ENCODE data around the gene POLDIP2.

POLDIP2 gene

DNA sequence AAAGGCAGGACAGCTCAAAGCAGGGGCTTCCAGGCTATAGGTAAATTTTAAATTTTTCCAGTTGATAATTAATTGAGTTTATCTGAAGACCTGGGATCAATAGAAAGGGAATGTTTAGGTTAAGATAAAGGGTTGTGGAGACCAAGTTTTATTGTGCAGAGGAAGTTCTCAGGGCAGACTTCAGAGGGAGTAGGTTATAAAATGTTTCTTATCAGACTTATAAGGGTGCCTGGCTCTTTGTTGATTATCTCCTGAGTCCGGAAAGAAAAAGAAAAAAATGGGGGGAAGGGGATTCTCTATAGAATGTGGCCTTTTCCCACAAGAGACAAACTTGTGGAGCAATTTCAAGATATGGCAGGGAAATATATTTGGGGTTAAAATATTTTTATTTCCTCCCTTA is 32.8 kb upstream of the POLDIP2 start:
- DNase-seq (ENCODE audit: low read depth in 2 of 2): no peak

- DNase-seq (ENCODE audit: low read depth in 2 of 2): no peak
These were observed 30.8 kb upstream of the POLDIP2 start for GRCh38 chr17:28388106-28388505.

- DNase-seq (ENCODE audit: low read depth in 2 of 2): no peak
These were observed 29.1 kb upstream of the POLDIP2 start for GRCh38 chr17:28386391-28386790.

GRCh38 chr17:28385406-28385805 is 28.1 kb upstream of the POLDIP2 start:
- no peak for DNase-seq (ENCODE audit: low read depth in 2 of 2)

GRCh38 chr17:28385037-28385400 is 27.7 kb upstream of the POLDIP2 start:
- DNase-seq (ENCODE audit: low read depth in 2 of 2): no peak

DNA sequence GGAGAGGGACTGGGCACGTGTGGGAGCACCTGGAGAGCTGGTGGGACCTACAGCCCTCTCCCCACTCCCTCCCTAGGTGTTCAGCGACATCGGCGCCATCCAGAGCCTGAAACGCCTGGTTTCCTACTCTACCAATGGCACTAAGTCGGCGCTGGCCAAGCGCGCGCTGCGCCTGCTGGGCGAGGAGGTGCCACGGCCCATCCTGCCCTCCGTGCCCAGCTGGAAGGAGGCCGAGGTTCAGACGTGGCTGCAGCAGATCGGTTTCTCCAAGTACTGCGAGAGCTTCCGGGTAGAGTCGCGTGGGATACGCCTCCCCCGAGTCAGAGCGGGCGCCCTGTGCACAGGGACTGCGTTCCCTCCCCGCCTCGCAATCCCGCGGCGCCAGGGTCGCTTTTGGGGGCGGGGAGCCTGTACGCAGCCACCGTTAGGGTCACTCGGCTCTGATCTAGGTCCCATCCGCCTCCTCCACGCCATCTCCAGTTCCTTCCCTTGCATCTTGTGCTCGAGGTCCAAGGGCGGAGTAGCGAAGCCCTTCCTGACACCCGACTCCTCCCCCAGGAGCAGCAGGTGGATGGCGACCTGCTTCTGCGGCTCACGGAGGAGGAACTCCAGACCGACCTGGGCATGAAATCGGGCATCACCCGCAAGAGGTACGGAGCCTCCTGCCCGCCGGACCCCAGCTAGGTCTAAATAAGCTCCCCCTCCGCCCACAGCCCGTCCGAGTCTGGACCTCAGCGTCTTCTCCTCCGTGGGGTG is 27.1 kb upstream of the POLDIP2 start:
- peak; percentile 25 to 37 for DNase-seq (ENCODE audit: low read depth in 2 of 2)

- DNase-seq (ENCODE audit: low read depth in 2 of 2): no peak
These were observed 24.0 kb upstream of the POLDIP2 start for GRCh38 chr17:28381141-28381825.

DNA sequence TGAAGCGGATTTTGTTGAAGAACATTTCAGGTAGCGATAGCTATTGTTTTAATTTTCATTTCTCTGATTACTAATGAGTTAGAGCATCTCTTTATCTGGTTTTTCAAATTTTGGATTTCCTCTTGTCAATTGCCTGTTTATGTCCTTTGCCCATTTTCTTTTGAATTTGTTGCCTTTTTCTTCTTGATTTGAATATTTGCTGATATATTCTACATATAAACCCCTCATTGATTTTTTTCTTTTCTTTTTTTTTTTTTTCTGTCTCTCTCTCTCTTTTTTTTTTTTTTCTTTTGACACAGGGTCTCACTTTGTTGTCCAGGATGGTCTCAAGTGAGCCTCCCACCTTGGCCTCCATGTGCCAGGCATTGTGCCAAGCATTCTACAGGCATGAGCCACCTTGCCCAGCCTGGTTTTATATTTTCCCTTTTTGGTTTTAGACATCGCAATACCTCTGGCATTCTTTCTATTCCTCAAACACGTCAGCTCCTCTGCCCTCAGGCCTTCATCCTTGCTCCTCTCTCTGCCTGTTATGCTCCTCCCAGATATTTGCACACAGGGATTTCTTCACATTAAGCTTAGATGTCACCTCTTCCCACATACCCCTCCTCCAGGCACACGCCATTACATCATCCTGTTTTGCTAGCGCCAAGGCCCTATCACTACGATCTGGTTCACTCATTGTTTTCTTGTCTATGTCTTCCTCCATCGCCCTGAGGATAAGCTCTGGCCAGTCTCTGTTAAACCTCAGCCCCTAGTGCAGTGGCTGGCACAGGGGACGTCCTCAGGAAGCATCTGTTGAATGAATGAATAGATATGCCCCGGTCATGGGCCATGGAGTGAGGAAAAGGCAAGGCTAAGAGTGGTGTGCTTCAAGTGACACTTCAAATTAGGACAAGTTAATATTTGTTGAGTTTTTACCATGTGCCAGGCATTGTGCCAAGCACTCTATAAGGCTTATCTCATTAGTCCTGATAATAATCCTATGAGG is 22.8 kb upstream of the POLDIP2 start:
- DNase-seq (ENCODE audit: low read depth in 2 of 2): no peak

DNA sequence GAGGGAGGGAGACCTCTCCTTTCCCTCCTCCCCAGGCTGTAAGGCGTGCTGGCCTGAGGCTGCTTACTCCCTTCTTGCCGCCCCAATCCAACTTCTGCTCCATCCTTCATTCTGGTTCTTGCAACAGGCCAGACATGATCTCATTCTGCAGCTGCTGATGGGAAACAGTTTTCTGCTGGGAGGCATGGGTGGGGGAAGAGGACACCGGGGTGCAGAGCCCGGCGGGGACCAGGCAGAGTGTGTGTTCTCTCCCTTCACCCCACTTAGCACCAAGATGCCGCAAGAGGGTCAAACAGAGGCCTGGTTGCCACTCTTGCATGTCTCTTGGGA is 15.6 kb upstream of the POLDIP2 start:
- no peak for DNase-seq (ENCODE audit: low read depth in 2 of 2)

- no peak for DNase-seq (ENCODE audit: low read depth in 2 of 2)
These were observed 15.0 kb upstream of the POLDIP2 start for GRCh38 chr17:28372203-28372944.

DNA sequence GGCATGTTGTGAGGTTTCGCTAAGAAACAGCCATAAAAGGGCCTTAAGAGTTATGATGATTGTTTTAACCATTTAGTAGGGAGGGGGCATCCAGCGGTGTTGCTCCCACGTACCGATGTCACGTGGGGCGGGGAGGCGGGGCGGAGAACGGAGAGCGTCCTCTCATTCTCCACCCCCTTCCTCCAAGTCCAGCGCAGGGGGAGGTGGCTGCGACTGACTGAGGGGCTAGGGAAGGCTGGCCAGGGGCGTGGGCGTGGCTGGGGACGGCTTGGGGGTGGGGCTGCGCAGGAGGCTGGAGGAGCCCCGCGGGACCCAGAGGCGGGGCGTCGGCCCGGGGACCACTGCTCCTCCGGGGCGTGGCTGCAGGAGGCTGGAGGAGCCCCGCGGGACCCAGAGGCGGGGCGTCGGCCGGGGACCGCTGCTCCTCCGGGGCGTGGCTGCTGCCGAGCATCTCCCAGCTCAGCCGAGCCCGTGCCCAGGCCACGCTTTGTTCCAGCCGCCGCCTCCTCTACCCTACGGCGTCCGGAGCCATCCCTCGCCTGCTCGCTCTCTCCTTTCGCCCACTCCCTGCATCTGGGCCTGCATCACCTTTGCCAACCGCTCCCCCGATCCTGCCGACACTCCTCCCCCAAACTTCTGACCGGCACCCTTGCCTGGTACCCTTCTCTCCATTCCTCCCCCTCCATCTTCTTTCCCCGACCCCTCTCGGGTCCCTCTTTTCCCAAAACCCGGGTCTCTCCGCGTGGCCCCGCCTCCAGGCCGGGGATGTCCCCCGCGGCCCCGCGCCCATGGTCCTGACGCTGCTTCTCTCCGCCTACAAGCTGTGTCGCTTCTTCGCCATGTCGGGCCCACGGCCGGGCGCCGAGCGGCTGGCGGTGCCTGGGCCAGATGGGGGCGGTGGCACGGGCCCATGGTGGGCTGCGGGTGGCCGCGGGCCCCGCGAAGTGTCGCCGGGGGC is 14.2 kb upstream of the POLDIP2 start, which contains the start of gene SARM1:
SARM1 (plus strand) TSS at position 450 of the 958 bp plus-strand sequence; CDS start at position 789, 339 bp downstream.
- peak; percentile 51 to 64 for DNase-seq (ENCODE audit: low read depth in 2 of 2)

DNA sequence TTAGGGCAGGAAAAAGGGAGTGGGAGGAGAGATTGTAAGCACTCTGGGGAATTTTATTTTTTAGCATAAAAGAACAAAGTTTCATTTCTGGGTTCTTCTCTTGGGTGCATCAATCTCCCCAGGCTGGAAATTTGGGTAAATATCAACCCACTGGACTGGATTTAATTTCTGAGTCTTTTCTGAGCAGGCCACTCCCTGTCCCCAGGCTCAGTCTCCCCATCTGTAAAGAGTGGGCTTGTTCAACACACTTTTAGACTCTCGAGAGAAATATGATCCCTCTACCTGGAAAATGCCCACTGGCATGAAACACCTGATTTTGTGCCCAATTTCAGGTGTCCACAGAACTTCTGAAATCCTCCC is 13.4 kb upstream of the POLDIP2 start:
- no peak for DNase-seq (ENCODE audit: low read depth in 2 of 2)

DNA sequence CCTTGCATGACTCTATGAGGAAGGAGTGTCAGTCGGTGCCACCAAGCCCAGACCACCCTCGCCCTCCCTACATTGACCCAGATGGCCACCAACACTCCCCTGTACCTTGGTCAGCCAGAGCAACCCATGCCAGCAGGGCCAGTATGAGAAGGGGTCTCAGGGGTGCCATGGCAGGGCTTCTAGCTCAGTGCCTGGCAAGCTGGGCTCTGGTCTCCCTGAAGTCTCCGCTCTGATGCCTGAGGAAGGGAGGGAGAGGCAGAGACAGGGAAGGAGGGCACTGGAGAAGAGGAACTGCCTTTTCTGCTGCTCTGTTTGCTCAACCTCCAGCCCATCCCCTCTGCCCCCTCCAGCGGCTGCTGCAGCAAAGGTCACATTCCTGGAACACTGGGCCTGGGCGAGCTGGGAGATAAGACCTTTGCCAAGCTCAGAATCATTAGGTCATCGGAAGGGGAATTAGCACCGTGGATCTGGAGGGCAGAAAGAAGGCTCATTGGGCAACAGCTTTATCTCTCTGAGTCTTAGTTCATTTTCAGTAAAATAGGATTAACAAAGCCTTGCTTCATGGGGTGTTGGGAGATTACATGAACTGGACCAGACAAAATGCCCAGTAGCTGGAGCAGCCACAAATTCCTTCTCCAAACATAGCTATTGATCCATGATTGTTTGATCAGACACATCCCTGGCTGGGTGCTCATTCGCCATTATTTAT is 12.9 kb upstream of the POLDIP2 start, which contains the start of gene VTN:
VTN (minus strand) TSS at position 273 of the 709 bp plus-strand sequence; CDS start at position 169, 104 bp downstream.
- DNase-seq (ENCODE audit: low read depth in 2 of 2): no peak

DNA sequence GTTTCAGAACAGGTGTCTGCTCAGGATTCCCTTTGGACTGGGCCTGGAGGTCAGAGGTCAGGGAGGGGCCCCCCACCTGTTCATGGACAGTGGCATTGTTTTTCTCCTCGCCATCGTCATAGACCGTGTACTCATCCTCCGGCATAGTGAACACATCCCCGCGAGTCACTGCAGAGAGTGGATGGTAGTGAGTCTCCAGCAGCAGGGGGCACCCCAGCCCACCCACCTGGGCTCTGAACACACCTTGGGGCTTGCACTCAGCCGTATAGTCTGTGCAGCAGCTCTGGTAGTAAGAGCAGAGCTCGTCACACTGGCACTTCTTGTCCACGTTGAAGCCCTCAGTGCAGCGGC is 12.3 kb upstream of the POLDIP2 start:
- no peak for DNase-seq (ENCODE audit: low read depth in 2 of 2)

DNA sequence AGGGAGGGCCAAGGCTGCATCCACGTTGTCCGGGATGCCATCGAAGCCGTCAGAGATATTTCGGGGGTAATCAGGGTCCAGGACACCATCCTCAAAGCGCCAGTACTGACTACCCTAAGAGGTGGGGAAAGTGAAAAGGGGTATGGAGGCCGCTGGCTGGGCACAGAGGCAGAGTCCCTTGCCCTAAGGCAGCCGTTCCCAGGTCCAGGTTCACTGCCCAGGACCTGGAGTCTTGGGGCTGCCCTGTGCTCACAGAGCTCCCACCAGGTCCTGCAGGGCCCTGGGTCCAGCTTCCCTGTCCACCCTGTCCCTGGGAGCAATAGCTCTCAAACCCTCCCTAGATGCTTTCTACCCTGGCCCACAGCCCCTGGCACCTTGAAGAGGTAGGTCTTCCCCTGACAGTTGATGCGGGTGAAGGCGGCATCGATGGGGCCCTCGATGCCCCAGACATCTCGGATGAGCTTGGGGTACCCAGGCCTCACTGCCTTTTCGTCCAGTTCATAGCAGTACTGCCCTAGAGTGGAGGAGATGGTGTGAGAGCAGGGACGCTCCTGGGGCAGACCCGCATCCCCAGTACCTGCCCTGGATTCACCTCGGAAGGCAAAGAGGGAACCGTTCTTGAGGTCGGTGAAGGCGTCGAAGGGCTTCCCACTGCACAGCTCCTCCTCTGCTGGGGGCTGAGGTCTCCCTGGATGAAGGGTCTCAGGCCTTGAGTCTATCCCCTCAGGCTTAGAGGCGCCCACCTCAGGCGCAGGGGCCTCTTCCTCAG is 11.8 kb upstream of the POLDIP2 start:
- DNase-seq (ENCODE audit: low read depth in 2 of 2): no peak

DNA sequence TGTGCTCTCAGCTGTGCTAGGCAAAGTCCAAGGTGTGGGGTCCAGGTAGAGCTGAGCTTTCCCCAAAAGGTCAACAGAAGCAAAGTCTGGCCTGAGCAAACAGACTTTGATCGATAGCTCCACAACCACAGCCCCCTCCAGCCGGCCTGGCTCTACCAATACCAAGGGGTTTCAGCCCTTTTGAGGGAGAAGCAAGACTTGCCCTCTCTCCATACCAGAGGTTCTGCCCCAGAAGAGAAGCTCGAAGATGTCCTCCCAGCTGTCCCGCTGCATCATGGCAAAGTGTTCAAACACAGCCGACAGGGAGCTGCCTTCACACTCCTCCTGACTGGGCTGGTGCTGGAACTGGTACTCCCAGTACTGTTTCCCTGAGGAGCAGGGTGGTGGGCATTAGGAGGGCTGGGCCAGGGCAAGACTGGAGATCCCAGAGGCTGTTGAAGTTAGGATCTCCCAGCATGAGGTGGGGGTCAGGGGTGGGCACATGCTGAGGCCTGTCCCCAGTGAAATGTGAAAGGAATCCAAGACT is 11.0 kb upstream of the POLDIP2 start:
- DNase-seq (ENCODE audit: low read depth in 2 of 2): no peak

DNA sequence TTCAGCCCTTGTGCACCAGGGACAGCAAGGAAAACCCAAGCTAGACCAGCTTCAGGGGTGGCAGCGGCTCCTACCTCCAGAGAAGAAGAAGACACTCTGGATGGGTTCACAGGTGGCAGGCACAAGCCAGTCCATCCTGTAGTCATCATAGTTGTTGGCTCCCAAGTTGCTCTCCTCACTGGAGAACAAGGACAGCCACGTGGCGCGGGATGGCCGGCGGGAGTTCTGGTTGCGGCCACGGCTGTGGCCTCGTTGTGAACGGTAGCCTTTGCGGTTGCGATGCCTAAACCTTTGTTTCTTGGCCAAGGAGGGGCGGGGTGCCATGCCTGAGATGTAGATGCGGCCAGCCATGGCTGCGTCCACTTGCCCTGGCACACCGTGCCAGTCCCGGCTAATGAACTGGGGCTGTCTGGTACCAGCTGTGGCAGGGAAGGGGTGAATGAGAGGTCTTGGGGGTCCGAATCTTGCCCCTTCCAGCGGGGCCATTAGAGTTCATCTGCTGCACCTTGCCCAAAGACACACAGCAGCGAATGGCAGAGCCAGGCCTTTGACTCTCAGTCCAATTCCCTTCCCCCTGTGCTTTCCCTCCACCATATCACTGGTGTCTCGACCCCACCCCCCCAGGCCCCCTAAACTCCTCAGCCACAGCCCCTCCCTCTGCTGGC is 10.4 kb upstream of the POLDIP2 start:
- no peak for DNase-seq (ENCODE audit: low read depth in 2 of 2)

DNA sequence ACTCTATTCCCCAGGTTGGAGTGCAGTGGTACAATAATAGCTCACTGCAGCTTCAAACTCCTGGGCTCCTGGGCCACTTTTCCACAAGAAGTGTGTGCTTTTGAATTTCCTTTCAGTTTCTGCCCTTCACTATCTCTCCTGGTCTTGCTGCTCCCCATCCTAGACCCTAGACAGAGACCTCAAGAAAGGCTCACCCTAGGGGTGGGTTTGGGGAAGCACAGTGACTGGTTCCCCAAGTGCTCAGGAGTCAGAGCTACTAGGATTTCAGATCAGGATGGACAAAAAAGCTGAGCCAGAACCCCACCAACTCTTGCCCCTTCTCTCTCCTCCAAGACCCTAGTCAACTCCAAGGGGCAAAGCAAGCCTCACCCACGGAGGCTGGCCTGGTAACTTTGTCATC is 9.3 kb upstream of the POLDIP2 start:
- DNase-seq (ENCODE audit: low read depth in 2 of 2): no peak
